SU-DHL-6 (cell line): ENCODE data around the gene SLC10A3.

Experiments used
- CTCF ChIP-seq: fragments of 200-600 bp; sonication (generic); IDR thresholded peaks from one replicate; pipeline ENCODE4 v1.5.1; 2017; ENCODE audit warnings: antibody characterized with exemption, mild to moderate bottlenecking, low read length, moderate library complexity; ENCODE audit not compliant: insufficient read depth, poor library complexity, severe bottlenecking
- EZH2phosphoT487 ChIP-seq: fragments of 200-600 bp; sonication (generic), shearing (Covaris generic); conservative IDR thresholded peaks from 2 replicates; pipeline ENCODE4 v1.6.1; 2018; ENCODE audit warnings: mild to moderate bottlenecking, antibody characterized with exemption, low read length, moderate library complexity, mixed read lengths

DNA sequence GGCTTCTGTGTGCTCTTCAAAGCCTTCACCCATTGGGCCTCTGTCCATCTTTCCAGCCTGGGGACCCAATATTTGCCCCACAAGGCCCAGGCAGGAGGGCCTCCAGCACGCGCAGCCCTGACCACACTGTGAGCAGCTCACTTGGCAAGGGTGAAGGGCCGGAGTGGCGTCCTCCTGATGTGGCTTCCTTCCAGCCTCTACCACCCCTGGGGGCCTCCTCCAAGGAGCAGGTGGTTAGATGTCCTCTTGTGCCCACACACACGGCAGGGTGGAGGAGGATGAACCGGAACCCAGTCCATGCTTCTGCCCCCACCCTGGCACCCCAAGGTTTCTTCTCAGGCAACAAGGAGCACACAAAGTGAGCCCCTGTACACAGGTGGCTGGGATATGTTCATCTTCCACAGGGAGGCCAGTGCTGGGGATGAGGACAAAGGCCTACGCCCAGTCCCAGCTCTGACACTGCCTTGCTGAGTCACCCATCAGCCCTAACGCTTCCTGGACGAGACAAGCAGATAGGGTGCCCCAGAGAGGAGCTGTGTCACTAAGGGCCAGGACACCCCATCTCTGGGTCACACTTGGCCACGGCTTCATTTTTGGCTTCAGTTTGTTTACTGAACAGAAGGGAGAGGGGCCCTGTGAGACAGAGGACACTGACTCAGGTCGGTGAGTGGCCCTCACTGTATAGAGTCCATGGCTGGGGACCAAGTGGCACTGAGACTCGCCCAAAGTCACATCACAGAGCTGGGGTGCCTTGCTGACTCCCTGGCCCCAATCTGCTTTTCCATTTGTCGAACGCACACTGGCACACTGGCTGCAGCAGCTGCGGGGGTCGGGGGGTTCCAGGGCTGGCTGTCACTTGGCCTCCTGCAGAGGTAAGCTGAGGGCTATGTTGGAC, 5.9 kb downstream of the SLC10A3 start:
- TF ChIP-seq CTCF = no peak
- no peak for TF ChIP-seq EZH2phosphoT487
